Tibial nerve (tissue), 4 donors: ENCODE data around the gene KIAA1191. TPM values are rescaled to one million over a fixed set of nuclear protein-coding genes. Genes with fewer than 3 reads are reported as not detected.

Experiments
- DNase-seq, 2 donors: peaks; one replicate each; pipeline ENCODE4 v3.0.0-alpha.2; 2019; ENCODE audit warnings: low spot score in 2 of 2
- H3K27ac ChIP-seq, 4 donors: fragments of 200-600 bp; sonication (generic) in 3 of 4; one replicate each; pipeline ENCODE4 v1.5.1; 2017 to 2019; ENCODE audit warnings: mild to moderate bottlenecking in 1 of 4
- H3K27me3 ChIP-seq, 2 donors: fragments of 200-600 bp; sonication (generic) in 1 of 2; one replicate each; pipeline versions ENCODE4 v1.5.1 to v1.6.0; 2017 to 2019
- H3K36me3 ChIP-seq, 3 donors: fragments of 200-600 bp; sonication (generic); one replicate each; pipeline ENCODE4 v1.5.1; 2018 to 2019
- H3K4me1 ChIP-seq, 4 donors: fragments of 200-600 bp; sonication (generic) in 3 of 4; one replicate each; pipeline ENCODE4 v1.5.1; 2017 to 2019
- H3K4me3 ChIP-seq, 4 donors: fragments of 200-600 bp; sonication (generic) in 3 of 4; one replicate each; pipeline ENCODE4 v1.5.1; 2017 to 2019; ENCODE audit warnings: mild to moderate bottlenecking in 1 of 4, moderate library complexity in 1 of 4
- H3K9me3 ChIP-seq, 4 donors: fragments of 200-600 bp; sonication (generic) in 3 of 4; one replicate each; pipeline ENCODE4 v1.5.1; 2017 to 2019
- EP300 ChIP-seq, 2 donors: sonication (generic); formaldehyde crosslinking; IDR thresholded peaks; one replicate each; pipeline ENCODE4 v1.6.1; 2017; ENCODE audit warnings: antibody characterized with exemption in 2 of 2, mild to moderate bottlenecking in 1 of 2
- POLR2A ChIP-seq, 2 donors: fragments of 450-650 bp; IDR thresholded peaks; one replicate each; pipeline ENCODE4 v1.6.1; 2017; ENCODE audit warnings: antibody characterized with exemption in 2 of 2, mild to moderate bottlenecking in 2 of 2, moderate library complexity in 2 of 2
- WGBS, 2 donors: methylation state at CpG; one replicate each; pipeline ENCODE4 v1.1.5; 2018; 5-methylcytosine and 5-hydroxymethylcytosine counted together
- total RNA-seq, 4 donors: library from RNA; depleted of rRNA; stranded (reverse); fragments of >200 nt; gene quantifications; one replicate each; pipeline ENCODE4 v1.1.0, GENCODE V29; 2016
- TF ChIP-seq, protein P1 (sequence below), 5 experiments: fragments of 200-600 bp in 3 of 5; fragments of 450-650 bp in 2 of 5; sonication (generic) in 3 of 5; IDR thresholded peaks; one replicate each; pipeline ENCODE4 v1.5.1; 2016 to 2019; ENCODE audit warnings: antibody characterized with exemption in 5 of 5, mild to moderate bottlenecking in 3 of 5, moderate library complexity in 2 of 5

The KIAA1191 gene
- total RNA-seq, 4 donors from 2014 or later: 77.9 to 91.3 (median 90.0) TPM

DNA sequence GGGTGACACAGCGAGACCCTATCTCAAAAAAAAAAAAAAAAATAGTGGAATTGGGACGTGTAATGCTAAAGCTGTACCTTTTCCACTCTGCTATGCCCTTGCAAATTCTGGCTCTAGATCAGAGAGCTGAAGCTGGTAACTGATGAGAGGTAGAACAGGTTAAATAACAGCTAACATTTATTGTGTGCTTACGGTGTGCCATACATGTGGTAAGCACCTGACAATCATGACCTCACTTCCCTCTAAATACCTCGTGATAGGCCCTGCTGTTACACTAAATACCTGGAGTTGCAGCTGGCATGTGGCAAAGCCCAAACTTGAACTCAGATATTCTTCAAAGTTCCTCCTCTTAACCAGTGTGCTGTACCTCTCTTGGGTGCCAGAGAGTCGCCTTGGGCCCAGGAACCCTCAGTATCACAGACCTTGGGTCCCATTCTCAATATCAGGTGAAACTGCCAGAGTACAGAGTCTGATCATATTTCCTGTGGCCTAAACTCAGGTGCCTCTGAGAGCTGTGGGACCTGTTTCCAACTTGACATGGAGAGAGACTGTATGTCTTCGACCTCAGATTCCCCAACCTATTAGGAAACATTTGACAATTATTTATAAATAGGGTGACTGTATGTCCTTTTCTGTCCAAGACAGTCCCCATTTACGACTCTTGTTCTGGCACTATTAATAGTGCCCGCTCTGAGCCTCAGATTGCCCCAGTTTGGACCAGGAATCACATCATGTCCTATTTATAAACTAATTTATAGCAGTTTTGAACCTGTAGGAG lies 8.6 kb upstream of the KIAA1191 start:
- no peak overlapping the region for H3K27ac ChIP-seq
- H3K4me3 ChIP-seq: no peak overlapping the region
- H3K4me1 ChIP-seq: peaks cover 0 to 37% (median 0%) of the 10 kb centered on the region in 4 donors
- H3K9me3 ChIP-seq: no peaks in the 10 kb centered on the region
- no peaks in the 10 kb centered on the region for H3K27me3 ChIP-seq
- no peak for DNase-seq
- TF ChIP-seq, protein P1, sequence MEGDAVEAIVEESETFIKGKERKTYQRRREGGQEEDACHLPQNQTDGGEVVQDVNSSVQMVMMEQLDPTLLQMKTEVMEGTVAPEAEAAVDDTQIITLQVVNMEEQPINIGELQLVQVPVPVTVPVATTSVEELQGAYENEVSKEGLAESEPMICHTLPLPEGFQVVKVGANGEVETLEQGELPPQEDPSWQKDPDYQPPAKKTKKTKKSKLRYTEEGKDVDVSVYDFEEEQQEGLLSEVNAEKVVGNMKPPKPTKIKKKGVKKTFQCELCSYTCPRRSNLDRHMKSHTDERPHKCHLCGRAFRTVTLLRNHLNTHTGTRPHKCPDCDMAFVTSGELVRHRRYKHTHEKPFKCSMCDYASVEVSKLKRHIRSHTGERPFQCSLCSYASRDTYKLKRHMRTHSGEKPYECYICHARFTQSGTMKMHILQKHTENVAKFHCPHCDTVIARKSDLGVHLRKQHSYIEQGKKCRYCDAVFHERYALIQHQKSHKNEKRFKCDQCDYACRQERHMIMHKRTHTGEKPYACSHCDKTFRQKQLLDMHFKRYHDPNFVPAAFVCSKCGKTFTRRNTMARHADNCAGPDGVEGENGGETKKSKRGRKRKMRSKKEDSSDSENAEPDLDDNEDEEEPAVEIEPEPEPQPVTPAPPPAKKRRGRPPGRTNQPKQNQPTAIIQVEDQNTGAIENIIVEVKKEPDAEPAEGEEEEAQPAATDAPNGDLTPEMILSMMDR (IDR thresholded peaks at IDR 0.05): no peak
- no peak for TF ChIP-seq POLR2A (IDR thresholded peaks at IDR 0.05)
- TF ChIP-seq EP300 (IDR thresholded peaks at IDR 0.05): no peak
- WGBS, 2 donors: 86 to 90% methylated on average over 8 of the region's 8 CpGs
- peaks cover 0 to 54% (median 0%) of the 10 kb centered on the region in 3 donors for H3K36me3 ChIP-seq

DNA sequence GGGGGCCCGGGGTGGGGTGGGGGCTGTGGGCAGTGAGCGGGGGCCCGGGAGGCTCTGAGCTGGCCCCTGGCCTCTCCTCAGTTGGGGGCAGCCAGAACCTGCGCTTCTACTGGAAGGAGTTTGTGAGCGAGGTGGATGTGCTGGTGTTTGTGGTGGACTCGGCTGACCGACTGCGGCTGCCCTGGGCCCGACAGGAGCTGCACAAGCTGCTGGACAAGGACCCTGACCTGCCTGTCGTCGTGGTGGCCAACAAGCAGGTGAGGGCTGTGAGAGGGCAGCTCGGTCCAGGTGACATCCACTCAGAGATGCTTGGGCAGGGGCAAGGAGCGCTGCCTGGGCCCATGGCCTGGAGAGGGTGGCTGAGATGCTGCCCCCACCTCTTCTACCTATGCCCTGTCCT lies 7.2 kb upstream of the KIAA1191 start:
- H3K9me3 ChIP-seq: no peaks in the 10 kb centered on the region
- peaks cover 0 to 54% (median 0%) of the 10 kb centered on the region in 3 donors for H3K36me3 ChIP-seq
- H3K27ac ChIP-seq: no peak overlapping the region
- WGBS, 2 donors: 97 to 98% methylated on average over 11 to 13 of the region's 13 CpGs
- no peak for TF ChIP-seq POLR2A (IDR thresholded peaks at IDR 0.05)
- TF ChIP-seq, protein P1 (IDR thresholded peaks at IDR 0.05): no peak
- TF ChIP-seq EP300 (IDR thresholded peaks at IDR 0.05): no peak
- H3K4me3 ChIP-seq: no peak overlapping the region
- no peaks in the 10 kb centered on the region for H3K27me3 ChIP-seq
- no peak for DNase-seq
- H3K4me1 ChIP-seq: peaks cover 0 to 33% (median 2%) of the 10 kb centered on the region in 4 donors

DNA sequence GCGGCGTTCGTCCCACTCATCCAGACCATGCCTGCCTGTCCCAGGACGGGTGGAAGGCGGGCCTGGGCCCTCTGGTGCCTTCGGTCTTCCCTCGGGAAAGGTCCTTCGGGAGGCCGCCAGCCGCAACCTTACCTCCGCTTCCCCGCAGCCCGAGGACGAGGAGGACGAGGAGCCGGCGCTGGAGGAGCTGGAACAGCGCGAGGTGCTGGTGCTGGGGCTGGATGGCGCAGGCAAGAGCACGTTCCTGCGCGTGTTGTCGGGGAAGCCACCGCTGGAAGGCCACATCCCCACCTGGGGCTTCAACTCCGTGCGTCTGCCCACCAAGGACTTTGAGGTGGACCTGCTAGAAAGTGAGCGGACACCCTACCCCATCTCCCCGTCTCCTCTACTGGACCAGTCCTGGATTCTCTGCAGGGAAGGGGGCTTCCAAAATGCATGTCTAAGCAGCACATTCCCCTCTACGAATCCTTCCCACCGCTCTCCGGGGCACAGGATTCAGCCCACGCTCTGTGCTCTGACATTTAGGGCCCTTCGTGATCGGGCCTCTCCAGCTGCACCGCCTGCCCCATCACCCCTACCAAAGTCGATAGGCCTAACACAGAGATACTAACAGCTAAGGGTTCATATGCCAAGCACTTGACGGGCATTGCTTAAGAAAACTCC lies 4.8 kb upstream of the KIAA1191 start:
- 45 to 64% methylated on average over 22 to 30 of the region's 38 CpGs for WGBS, 2 donors

DNA sequence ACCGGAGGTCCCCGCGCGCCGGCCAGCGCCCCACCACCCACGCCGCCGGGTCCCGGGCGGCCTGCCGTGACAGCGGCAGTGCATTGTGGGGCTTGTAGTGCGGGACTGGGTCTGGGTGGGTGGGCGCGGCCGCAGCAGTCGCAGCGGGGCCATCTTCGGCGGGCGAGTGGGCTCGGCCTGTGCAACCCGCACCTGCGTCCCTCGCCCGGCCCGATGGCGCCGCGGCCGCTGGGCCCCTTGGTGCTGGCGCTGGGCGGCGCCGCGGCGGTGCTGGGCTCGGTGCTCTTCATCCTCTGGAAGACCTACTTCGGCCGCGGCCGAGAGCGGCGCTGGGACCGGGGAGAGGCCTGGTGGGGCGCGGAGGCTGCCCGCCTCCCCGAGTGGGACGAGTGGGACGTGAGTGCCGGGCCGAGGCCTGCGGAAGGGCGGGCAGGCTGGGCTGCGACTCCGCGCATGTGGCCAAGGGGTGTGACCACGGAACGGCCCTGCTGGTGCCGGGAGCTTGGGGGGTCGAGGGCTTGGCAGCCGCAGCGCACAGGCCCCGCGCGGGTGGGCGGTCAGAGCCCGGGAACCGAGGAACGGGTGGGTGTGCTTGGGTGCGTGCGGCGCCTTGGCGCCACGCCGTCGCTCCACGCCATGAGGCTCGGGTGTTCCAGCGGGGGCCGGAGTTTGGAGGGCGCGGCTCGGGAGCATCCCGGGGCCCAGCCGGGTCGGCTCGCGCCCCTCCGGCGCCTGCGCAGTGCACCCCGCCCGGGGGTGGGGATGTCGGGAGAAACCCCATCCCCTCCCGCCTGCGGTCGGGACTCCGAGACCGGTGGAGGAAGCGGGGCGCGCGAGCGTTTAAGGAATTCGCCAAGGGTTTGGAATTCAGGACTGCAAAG lies 4.0 kb upstream of the KIAA1191 start, which contains the start of gene ARL10:
Gene ARL10 (plus strand): TSS at position 137 of the 881 bp plus-strand sequence. CDS start 77 bp downstream, at position 214.
- no peak for DNase-seq
- WGBS, 2 donors: 1% methylated on average over 15 to 73 of the region's 108 CpGs

More for the DNA sequence above, 4.8 kb upstream of the KIAA1191 start:
- H3K36me3 ChIP-seq: peaks cover 0 to 43% (median 0%) of the 10 kb centered on the region in 3 donors
- H3K27ac ChIP-seq: peak overlapping the region; percentile 63 to 87 (median 82)
- DNase-seq: no peak
- no peak for TF ChIP-seq POLR2A (IDR thresholded peaks at IDR 0.05)
- TF ChIP-seq, protein P1 (IDR thresholded peaks at IDR 0.05): no peak
- H3K4me3 ChIP-seq: peak overlapping the region; percentile 61 to 92 (median 82)
- no peaks in the 10 kb centered on the region for H3K9me3 ChIP-seq
- peaks cover 0 to 16% (median 3%) of the 10 kb centered on the region in 4 donors for H3K4me1 ChIP-seq
- no peaks in the 10 kb centered on the region for H3K27me3 ChIP-seq

More for the DNA sequence above, 4.0 kb upstream of the KIAA1191 start, which contains the start of gene ARL10:
- Histone ChIP-seq H3K27ac (peak within 1 kb of the TSS; percentile 63 to 87 (median 82)), H3K27me3 (no peaks in the 10 kb centered on the region), H3K4me1 (peaks cover 0 to 20% (median 8%) of the 10 kb centered on the region in 4 donors), H3K36me3 (peaks cover 0 to 35% (median 0%) of the 10 kb centered on the region in 3 donors), H3K9me3 (no peaks in the 10 kb centered on the region), H3K4me3 (peak within 1 kb of the TSS; percentile 61 to 92 (median 82))
- TF ChIP-seq POLR2A (IDR thresholded peaks at IDR 0.05): peak in 1 of 2 donors; percentile 21
- TF ChIP-seq EP300 (IDR thresholded peaks at IDR 0.05): no peak
- TF ChIP-seq, protein P1 (IDR thresholded peaks at IDR 0.05): no peak
